Measurements from ENCODE around the gene EYA2.

The EYA2 gene

DNA sequence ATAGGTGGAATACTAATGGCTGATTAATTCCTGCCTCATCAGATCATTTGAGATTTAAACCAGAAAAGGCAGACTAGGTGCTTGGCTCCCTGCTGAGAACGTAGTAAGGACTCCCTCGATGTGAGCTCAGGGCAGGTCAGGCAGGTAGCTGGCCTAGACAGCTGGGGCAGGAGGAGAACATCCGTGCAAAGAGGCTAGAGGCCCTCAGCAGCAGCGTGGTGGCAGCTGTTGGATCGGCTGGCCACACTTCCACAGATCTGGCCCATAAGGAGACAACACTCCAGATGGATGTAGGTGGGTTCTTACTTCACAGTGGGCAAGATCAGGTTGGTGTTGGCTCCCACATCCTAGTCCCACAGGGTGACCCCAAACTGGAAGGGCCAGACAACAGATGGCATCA lies 38.5 kb downstream of the EYA2 start:
- no peak for DNase-seq

DNA sequence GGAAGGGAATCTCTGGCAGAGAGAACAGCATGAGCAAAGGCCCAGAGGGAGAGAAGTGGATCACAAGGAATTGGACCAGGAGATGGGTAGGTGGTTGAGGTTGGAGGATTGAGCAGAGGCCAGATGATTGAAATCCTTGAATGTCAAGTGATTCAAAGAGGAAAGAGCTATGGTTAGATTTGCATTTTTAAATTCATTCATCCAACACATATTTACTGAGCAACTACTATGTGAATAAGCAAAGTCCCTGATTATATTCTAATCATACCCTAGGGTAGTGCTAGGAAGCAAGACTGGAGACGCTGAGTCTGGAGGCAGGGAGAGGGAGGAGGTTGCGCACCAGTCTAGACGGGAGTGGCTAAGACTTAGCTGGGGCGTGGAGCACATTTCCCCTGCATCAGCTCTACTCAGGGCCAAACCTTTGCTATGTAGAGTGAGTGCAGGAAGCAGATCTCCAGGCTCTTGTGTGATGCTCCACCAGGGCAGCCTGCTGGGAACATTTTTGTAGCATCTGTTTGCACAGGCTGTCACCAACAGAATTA lies 40.2 kb downstream of the EYA2 start:
- no peak for DNase-seq

DNA sequence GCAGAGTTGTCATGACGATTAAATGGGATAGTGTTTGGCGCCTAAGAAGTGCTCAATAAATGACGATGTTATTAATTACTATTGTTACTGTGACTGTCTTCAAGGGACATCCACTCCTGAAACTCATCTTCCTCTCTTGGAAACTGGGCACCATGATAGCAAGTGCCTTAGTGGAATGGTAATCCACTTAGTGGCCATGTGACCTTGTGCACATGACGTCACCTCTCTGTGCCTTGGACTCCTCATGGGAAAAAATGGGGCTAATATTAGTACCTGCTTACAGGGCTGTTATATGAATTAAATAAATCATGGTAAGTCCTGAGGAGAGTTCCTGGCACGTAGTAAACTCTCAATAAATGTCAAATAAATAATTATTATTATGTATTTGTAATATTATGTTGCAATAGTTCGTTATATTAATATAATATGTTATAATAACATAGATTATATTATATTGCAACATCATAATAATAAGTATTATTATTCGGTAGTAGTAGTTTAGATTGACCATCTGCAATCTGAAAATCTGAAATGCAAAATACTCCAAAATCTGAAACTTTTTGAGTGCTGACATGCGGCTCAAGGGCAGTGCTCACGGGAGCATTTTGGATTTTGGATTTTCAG lies 40.9 kb downstream of the EYA2 start:
- DNase-seq, result no peak

GRCh38 chr20:46936415-46937156 lies 41.9 kb downstream of the EYA2 start:
- no peak for DNase-seq

DNA sequence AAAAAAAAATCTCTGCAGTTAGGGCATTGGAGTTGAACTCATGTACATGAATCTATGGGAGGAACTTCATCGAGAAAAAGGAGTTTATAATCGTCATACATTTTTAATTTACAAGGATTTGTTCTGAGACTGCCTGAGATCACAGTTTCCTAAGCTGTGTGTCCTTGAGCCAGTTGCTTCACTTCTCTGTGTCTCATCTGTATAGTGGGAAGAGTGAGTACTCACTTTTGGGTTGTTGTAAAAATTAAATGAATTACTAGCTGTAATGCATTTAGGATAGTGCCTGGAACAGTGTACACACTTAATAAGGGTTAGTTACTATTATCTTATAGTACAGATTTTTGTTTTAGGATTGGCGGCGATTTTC lies 42.5 kb downstream of the EYA2 start:
- DNase-seq, result no peak

DNA sequence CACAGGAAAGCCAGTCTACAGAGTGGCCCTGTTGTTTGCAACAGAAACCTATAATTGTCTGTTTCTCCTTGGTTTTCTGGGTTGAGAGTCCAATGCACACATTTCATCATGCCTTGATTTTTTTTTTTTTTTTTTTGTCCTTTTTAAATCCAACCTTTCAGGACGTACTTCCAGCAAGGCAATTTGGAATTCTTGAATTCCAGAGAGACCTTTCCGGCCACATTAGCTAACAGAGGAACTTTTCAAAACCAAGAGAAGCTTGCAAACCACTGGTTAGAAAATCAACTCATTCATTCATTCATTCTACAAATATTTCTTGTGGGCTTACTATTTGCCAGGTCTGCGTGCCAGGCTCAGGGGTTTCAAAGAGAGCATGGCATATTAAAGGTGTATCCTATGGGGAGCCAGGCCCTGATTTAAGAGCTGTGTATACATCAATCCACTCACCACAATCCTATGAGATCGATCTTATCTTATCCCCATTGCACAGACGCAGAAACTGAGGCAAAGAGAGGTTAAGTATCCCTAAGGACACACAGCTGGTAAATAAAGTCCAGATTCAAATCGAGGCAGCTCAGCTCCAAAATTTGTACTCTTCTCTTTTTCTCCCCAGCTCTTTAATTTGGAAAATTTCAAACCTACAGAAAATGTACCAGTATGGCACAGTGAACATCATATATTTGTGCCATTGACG lies 43.0 kb downstream of the EYA2 start:
- DNase-seq, result no peak

GRCh38 chr20:46938434-46938833 lies 43.8 kb downstream of the EYA2 start:
- no peak for DNase-seq

GRCh38 chr20:46939031-46939965 lies 44.7 kb downstream of the EYA2 start:
- no peak for DNase-seq

GRCh38 chr20:46940616-46941015 lies 46.0 kb downstream of the EYA2 start:
- no peak for DNase-seq

- DNase-seq, result no peak
These were observed 46.8 kb downstream of the EYA2 start for GRCh38 chr20:46941404-46941803.

- no peak for DNase-seq
These were observed 49.4 kb downstream of the EYA2 start for GRCh38 chr20:46943861-46944591.

GRCh38 chr20:46945465-46945864 lies 50.8 kb downstream of the EYA2 start:
- no peak for DNase-seq

DNA sequence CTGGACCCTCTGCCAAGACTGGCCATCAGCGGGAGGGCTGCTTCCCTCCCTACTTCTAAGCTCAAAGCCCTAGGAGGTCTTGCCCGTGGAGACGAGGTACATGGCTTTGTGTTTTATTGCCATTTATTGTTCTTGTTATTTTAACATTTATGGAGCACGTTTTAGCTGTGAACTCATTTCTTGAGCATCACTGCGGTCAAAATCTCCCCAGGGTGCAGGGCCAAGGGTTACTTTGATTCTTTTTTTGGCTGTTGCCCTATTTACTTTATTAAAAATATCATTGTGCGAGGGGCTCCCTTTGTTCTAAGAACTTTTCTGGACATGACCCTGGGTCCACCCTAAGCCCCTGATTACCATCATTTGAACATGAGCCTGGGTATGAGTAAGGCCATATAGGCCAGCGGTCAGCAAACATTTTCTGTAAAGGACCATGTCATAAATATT lies 51.6 kb downstream of the EYA2 start:
- DNase-seq, result no peak

DNA sequence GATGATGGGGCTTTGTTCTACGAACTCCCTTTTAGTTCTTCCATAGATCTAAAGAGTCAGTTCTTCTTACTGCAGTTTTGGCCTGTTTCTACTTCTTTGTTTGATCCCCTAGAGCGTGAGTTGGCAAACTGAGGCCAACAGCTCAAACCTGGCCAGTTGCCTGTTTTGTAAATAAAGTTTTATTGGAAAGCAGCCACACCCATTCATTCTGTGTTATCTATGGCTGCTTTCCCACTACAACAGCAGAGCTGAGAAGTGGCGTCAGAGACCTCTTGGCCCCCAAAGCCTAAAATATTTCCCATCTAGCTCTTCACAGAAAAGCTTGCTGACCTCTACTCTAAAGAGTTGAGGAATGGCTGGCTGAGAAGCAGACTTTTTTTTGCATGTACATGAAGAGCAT lies 52.2 kb downstream of the EYA2 start:
- no peak for DNase-seq

DNA sequence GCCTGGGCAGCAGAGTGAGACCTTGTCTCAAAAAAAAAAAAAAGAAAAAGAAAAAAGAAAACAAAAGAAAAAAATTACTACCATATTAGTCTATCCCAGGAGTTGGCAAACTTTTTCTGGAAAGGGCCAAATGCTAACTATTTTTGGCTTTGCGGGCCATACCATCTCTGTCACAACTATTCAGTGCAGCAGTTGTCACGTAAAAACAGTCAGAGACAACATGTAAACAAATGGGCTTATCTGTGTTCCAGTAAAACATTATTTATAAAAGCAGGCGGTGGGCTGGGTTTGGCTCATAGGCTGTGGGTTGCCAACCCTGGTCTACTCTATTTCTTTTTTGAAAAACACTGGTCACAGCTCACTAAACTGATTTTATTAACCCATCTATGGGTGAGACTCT lies 53.4 kb downstream of the EYA2 start:
- DNase-seq, result no peak

- no peak for DNase-seq
These were observed 56.8 kb downstream of the EYA2 start for GRCh38 chr20:46951405-46951804.

DNA sequence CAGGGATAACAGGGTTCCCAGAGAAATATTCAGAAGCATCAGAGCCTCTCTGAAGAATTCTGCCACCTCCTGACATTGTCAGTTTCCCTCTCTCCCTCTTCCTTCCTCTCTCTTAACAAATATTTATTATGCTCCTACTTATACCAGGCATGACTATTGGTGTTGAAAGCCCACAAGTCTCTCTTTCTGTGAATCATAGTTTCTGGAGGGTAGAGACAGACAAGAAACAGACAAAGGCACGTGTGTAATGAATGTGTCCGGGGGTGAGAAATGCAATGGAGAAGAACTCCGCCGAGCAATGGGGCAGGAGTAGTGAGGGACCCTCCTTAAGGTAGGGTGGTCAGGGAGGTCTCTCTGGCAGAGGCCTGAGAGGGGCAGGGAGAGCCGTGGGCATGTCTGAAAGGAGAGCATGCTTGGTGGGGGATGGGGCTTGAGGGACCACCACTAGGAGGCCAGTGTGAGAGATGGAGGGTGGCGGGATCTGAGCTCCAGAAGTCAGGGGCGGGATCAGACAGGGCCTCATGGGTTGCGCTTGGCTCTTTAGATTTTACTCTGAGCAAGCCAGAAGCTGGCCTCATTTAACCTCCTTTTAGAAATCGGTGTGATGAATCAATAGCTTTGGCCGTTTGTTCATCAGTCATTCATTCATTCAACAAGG lies 57.3 kb downstream of the EYA2 start:
- no peak for DNase-seq

- DNase-seq, result no peak
These were observed 59.0 kb downstream of the EYA2 start for GRCh38 chr20:46953596-46953995.

DNA sequence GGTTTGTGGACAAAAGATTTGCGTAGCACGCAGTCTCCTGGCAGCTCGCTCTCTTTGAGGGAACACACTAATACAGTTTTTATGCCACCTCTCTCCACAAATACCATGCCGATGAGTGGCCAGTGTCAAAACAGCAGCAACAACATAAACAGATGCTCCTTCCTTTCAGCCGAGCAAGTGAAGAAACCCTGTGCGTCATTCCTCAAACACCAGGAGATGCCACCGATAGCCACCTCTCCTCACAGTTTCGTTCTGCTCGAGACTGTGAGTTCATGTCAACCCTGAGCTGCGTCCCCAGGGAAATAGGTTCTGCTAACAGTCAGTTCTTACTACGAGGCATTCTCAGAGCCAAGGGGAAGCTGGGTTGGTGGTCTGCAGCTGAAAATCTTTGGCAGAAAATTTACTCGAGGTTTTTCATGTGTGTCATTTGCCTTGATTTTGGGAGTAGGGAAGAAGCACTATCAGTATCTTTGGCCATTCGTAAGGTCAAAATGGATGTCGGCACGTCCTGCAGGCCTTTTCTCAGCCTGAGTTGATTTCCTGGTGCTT lies 59.9 kb downstream of the EYA2 start:
- DNase-seq, result no peak

- DNase-seq, result no peak
These were observed 61.2 kb downstream of the EYA2 start for GRCh38 chr20:46955601-46956556.

Measured in SHP77 treated with DMSO at 0.1 percent for 48 hours (cell line).